Uterus (tissue), 4 donors: ENCODE data around the gene NKAIN2. TPM values are rescaled to one million over a fixed set of nuclear protein-coding genes. Genes with fewer than 3 reads are reported as not detected.

Experiments used
- DNase-seq, 2 donors: peaks; one replicate each; pipeline ENCODE4 v3.0.0-alpha.2; 2019 to 2020
- H3K27ac ChIP-seq, 2 donors: fragments of 200-600 bp; sonication (generic); 1 replicate in 1 of 2; 2 replicates in 1 of 2; pipeline ENCODE4 v1.5.1; 2016 to 2018
- H3K27me3 ChIP-seq, 2 donors: fragments of 200-600 bp; sonication (generic); one replicate each; pipeline ENCODE4 v1.5.1; 2018 to 2019; ENCODE audit warnings: control low read depth in 1 of 2
- H3K36me3 ChIP-seq, 2 donors: fragments of 200-600 bp; sonication (generic); one replicate each; pipeline ENCODE4 v1.5.1; 2019; ENCODE audit warnings: control low read depth in 1 of 2
- H3K4me1 ChIP-seq, 2 donors: fragments of 200-600 bp; sonication (generic); one replicate each; pipeline ENCODE4 v1.5.1; 2018 to 2019; ENCODE audit warnings: control low read depth in 1 of 2
- H3K4me3 ChIP-seq, 2 donors: fragments of 200-600 bp; sonication (generic); 1 replicate in 1 of 2; 2 replicates in 1 of 2; pipeline ENCODE4 v1.5.1; 2018 to 2019; ENCODE audit warnings: mild to moderate bottlenecking in 1 of 2
- H3K9me3 ChIP-seq, 2 donors: fragments of 200-600 bp; sonication (generic); one replicate each; pipeline ENCODE4 v1.5.1; 2019; ENCODE audit warnings: control low read depth in 1 of 2
- CTCF ChIP-seq, 4 experiments: fragments of 200-600 bp in 2 of 4; fragments of 450-650 bp in 2 of 4; sonication (generic) in 2 of 4; IDR thresholded peaks; one replicate each; pipeline ENCODE4 v1.5.1; 2016 to 2019; ENCODE audit warnings: antibody characterized with exemption in 4 of 4, mild to moderate bottlenecking in 2 of 4, moderate library complexity in 1 of 4
- POLR2A ChIP-seq, 2 donors: fragments of 450-650 bp; IDR thresholded peaks; one replicate each; pipeline ENCODE4 v1.6.1; 2016; ENCODE audit warnings: antibody characterized with exemption in 2 of 2, mild to moderate bottlenecking in 1 of 2, moderate library complexity in 1 of 2
- intact Hi-C: fragments of 100-400 bp; cut with DNase I; formaldehyde crosslinking; loops from one replicate; pipeline ENCODE4 v1.15.1; 2023; ENCODE audit warnings: low total_unique reads
- total RNA-seq, 4 donors: library from RNA; depleted of rRNA in 3 of 4; stranded (reverse); fragments of >200 nt in 3 of 4; gene quantifications; one replicate each; pipeline versions ENCODE4 v1.1.0 to v1.2.4, GENCODE V29; 2014 to 2023
- donor health status: DM: yes; HTN: yes; CAD: no.

NKAIN2 gene
- total RNA-seq, 4 donors from 2014 or later, result 0.59 to 1.1 (median 1.0) TPM; not detected in 1

- Histone ChIP-seq H3K36me3 (no peaks in the 10 kb centered on the region), H3K4me1 (no peaks in the 10 kb centered on the region), H3K9me3 (no peaks in the 10 kb centered on the region), H3K27me3 (no peaks in the 10 kb centered on the region), H3K27ac (no peak overlapping the region), H3K4me3 (no peak overlapping the region)
- DNase-seq, result no peak
- TF ChIP-seq POLR2A (IDR thresholded peaks at IDR 0.05), result no peak
- TF ChIP-seq CTCF (IDR thresholded peaks at IDR 0.05), result no peak
- intact Hi-C loops, result no loop called here
Observed at GRCh38 chr6:124622351-124622750, 818.7 kb downstream of the NKAIN2 start.

- Histone ChIP-seq H3K4me1 (no peaks in the 10 kb centered on the region), H3K27ac (no peak overlapping the region), H3K27me3 (no peaks in the 10 kb centered on the region), H3K36me3 (no peaks in the 10 kb centered on the region), H3K4me3 (no peak overlapping the region), H3K9me3 (no peaks in the 10 kb centered on the region)
- intact Hi-C loops, result no loop called here
- DNase-seq, result no peak
- TF ChIP-seq CTCF (IDR thresholded peaks at IDR 0.05), result no peak
- TF ChIP-seq POLR2A (IDR thresholded peaks at IDR 0.05), result no peak
Observed at GRCh38 chr6:124633655-124634054, 830.0 kb downstream of the NKAIN2 start.

GRCh38 chr6:124640432-124640831, 836.8 kb downstream of the NKAIN2 start:
- TF ChIP-seq CTCF (IDR thresholded peaks at IDR 0.05) (no peak), POLR2A (IDR thresholded peaks at IDR 0.05) (no peak)
- Histone ChIP-seq H3K36me3 (no peaks in the 10 kb centered on the region), H3K4me3 (no peak overlapping the region), H3K4me1 (no peaks in the 10 kb centered on the region), H3K9me3 (no peaks in the 10 kb centered on the region), H3K27me3 (no peaks in the 10 kb centered on the region), H3K27ac (no peak overlapping the region)
- intact Hi-C loops, result no loop called here
- DNase-seq, result no peak

- no peak overlapping the region for H3K4me3 ChIP-seq
- intact Hi-C loops, result no loop called here
- no peak for TF ChIP-seq POLR2A (IDR thresholded peaks at IDR 0.05)
- TF ChIP-seq CTCF (IDR thresholded peaks at IDR 0.05), result no peak
- H3K27ac ChIP-seq, result no peak overlapping the region
- H3K4me1 ChIP-seq, result no peaks in the 10 kb centered on the region
- H3K27me3 ChIP-seq, result no peaks in the 10 kb centered on the region
- H3K9me3 ChIP-seq, result no peaks in the 10 kb centered on the region
- no peaks in the 10 kb centered on the region for H3K36me3 ChIP-seq
- no peak for DNase-seq
Observed at GRCh38 chr6:124655866-124656265, 852.2 kb downstream of the NKAIN2 start.

GRCh38 chr6:124658053-124658452, 854.4 kb downstream of the NKAIN2 start:
- TF ChIP-seq POLR2A (IDR thresholded peaks at IDR 0.05), result no peak
- H3K36me3 ChIP-seq, result no peaks in the 10 kb centered on the region
- H3K27ac ChIP-seq, result no peak overlapping the region
- no peak for DNase-seq
- H3K4me1 ChIP-seq, result no peaks in the 10 kb centered on the region
- no peaks in the 10 kb centered on the region for H3K9me3 ChIP-seq
- no peak overlapping the region for H3K4me3 ChIP-seq
- intact Hi-C loops, result no loop called here
- no peaks in the 10 kb centered on the region for H3K27me3 ChIP-seq

- intact Hi-C loops, result no loop called here
- Histone ChIP-seq H3K9me3 (no peaks in the 10 kb centered on the region), H3K4me1 (no peaks in the 10 kb centered on the region), H3K36me3 (no peaks in the 10 kb centered on the region), H3K27ac (no peak overlapping the region), H3K4me3 (no peak overlapping the region), H3K27me3 (no peaks in the 10 kb centered on the region)
- DNase-seq, result no peak
- TF ChIP-seq POLR2A (IDR thresholded peaks at IDR 0.05) (no peak), CTCF (IDR thresholded peaks at IDR 0.05) (no peak)
Observed at GRCh38 chr6:124659427-124659826, 855.8 kb downstream of the NKAIN2 start.
